NCI-H2227 (cell line): ENCODE measurements around the gene SGMS1.

Source experiments
- DNase-seq: peaks from one replicate; lab custom pipeline; 2025; ENCODE audit not compliant: unreplicated experiment; lab: John Stamatoyannopoulos, UW

SGMS1 gene

GRCh38 chr10:50407076-50407801 lies 216.5 kb downstream of the SGMS1 start:
- no peak for DNase-seq

- DNase-seq = no peak
Observed at GRCh38 chr10:50406457-50407070, 217.2 kb downstream of the SGMS1 start.

GRCh38 chr10:50405723-50406122 lies 218.0 kb downstream of the SGMS1 start:
- DNase-seq = no peak

- DNase-seq = no peak
Observed at GRCh38 chr10:50404021-50404773, 219.6 kb downstream of the SGMS1 start.

GRCh38 chr10:50403074-50403473 lies 220.7 kb downstream of the SGMS1 start:
- no peak for DNase-seq

GRCh38 chr10:50402466-50402865 lies 221.3 kb downstream of the SGMS1 start:
- DNase-seq = no peak

GRCh38 chr10:50400694-50401093 lies 223.1 kb downstream of the SGMS1 start:
- no peak for DNase-seq

- no peak for DNase-seq
Observed at GRCh38 chr10:50398823-50399222, 224.9 kb downstream of the SGMS1 start.

GRCh38 chr10:50398381-50398780 lies 225.4 kb downstream of the SGMS1 start:
- no peak for DNase-seq

- DNase-seq = no peak
Observed at GRCh38 chr10:50397312-50398140, 226.2 kb downstream of the SGMS1 start.

- DNase-seq = no peak
Observed at GRCh38 chr10:50396491-50397311, 227.1 kb downstream of the SGMS1 start.

- DNase-seq = no peak
Observed at GRCh38 chr10:50395851-50396250, 227.9 kb downstream of the SGMS1 start.

- DNase-seq = no peak
Observed at GRCh38 chr10:50395271-50395670, 228.5 kb downstream of the SGMS1 start.

GRCh38 chr10:50394832-50395231 lies 228.9 kb downstream of the SGMS1 start:
- DNase-seq = no peak

GRCh38 chr10:50393784-50394467 lies 229.8 kb downstream of the SGMS1 start:
- no peak for DNase-seq

GRCh38 chr10:50392966-50393718 lies 230.6 kb downstream of the SGMS1 start:
- DNase-seq = no peak

- no peak for DNase-seq
Observed at GRCh38 chr10:50392426-50392825, 231.3 kb downstream of the SGMS1 start.

GRCh38 chr10:50390302-50390701 lies 233.5 kb downstream of the SGMS1 start:
- DNase-seq = no peak

- DNase-seq = no peak
Observed at GRCh38 chr10:50388181-50388580, 235.6 kb downstream of the SGMS1 start.
